ENCODE results near the gene DCTN4. TPM values are rescaled to one million over a fixed set of nuclear protein-coding genes. Genes with fewer than 3 reads are reported as not detected.
"Not testable (repeated sequence)": the region's sequence is repeated elsewhere in the genome, so short reads cannot be mapped to it uniquely, and the experiment has no call there.

DCTN4 gene
- total RNA-seq, result 23.7 and 27.5 TPM in 2 replicates

- FAIRE-seq (no peak), DNase-seq (ENCODE audit: low read depth) (peak; percentile 98)
- peaks cover 8% of the 10 kb centered on the region for H3K36me3 ChIP-seq (ENCODE audit: control insufficient read depth, insufficient read depth, low read length)
- no peaks in the 10 kb centered on the region for H3K27me3 ChIP-seq (ENCODE audit: control insufficient read depth, insufficient read depth, low read length)
- peak within 1 kb of the TSS; percentile 58 for H3K4me3 ChIP-seq (ENCODE audit: low read depth, low read length)
- no peak for TF ChIP-seq CTCF (IDR thresholded peaks at IDR 0.05; ENCODE audit: insufficient read depth, low read length, severe bottlenecking)
Observed at GRCh38 chr5:150758531-150759333, at the start of gene DCTN4. Gene DCTN4, minus strand, starts transcription at chr5:150759017. Its CDS starts 24 bp downstream, at chr5:150758993.

GRCh38 chr5:150804388-150804787, 45.6 kb upstream of the DCTN4 start:
- DNase-seq (ENCODE audit: low read depth) (no peak), FAIRE-seq (no peak)
- Histone ChIP-seq H3K36me3 (ENCODE audit: control insufficient read depth, insufficient read depth, low read length) (no peaks in the 10 kb centered on the region), H3K4me3 (ENCODE audit: low read depth, low read length) (no peak overlapping the region), H3K27me3 (ENCODE audit: control insufficient read depth, insufficient read depth, low read length) (no peaks in the 10 kb centered on the region)
- TF ChIP-seq CTCF (IDR thresholded peaks at IDR 0.05; ENCODE audit: insufficient read depth, low read length, severe bottlenecking), result no peak

- peak; percentile 55 for TF ChIP-seq CTCF (IDR thresholded peaks at IDR 0.05; ENCODE audit: insufficient read depth, low read length, severe bottlenecking)
- H3K36me3 ChIP-seq (ENCODE audit: control insufficient read depth, insufficient read depth, low read length), result no peaks in the 10 kb centered on the region
- H3K27me3 ChIP-seq (ENCODE audit: control insufficient read depth, insufficient read depth, low read length), result no peaks in the 10 kb centered on the region
- H3K4me3 ChIP-seq (ENCODE audit: low read depth, low read length), result peak overlapping the region; percentile 29
- FAIRE-seq (peak; percentile 32), DNase-seq (ENCODE audit: low read depth) (peak; percentile 75)
Observed at GRCh38 chr5:150801117-150801927, 42.5 kb upstream of the DCTN4 start.

GRCh38 chr5:150797384-150797783, 38.6 kb upstream of the DCTN4 start:
- DNase-seq (ENCODE audit: low read depth), result no peak
- no peaks in the 10 kb centered on the region for H3K27me3 ChIP-seq (ENCODE audit: control insufficient read depth, insufficient read depth, low read length)
- no peak overlapping the region for H3K4me3 ChIP-seq (ENCODE audit: low read depth, low read length)
- no peak for FAIRE-seq
- TF ChIP-seq CTCF (IDR thresholded peaks at IDR 0.05; ENCODE audit: insufficient read depth, low read length, severe bottlenecking), result no peak
- H3K36me3 ChIP-seq (ENCODE audit: control insufficient read depth, insufficient read depth, low read length), result peaks cover 2% of the 10 kb centered on the region

- Histone ChIP-seq H3K36me3 (ENCODE audit: control insufficient read depth, insufficient read depth, low read length) (peaks cover 2% of the 10 kb centered on the region), H3K4me3 (ENCODE audit: low read depth, low read length) (no peak overlapping the region), H3K27me3 (ENCODE audit: control insufficient read depth, insufficient read depth, low read length) (no peaks in the 10 kb centered on the region)
- DNase-seq (ENCODE audit: low read depth) (no peak), FAIRE-seq (no peak)
- TF ChIP-seq CTCF (IDR thresholded peaks at IDR 0.05; ENCODE audit: insufficient read depth, low read length, severe bottlenecking), result no peak
Observed at GRCh38 chr5:150794927-150795326, 36.1 kb upstream of the DCTN4 start.

- not testable (repeated sequence) for H3K4me3 ChIP-seq (ENCODE audit: low read depth, low read length); H3K27me3 ChIP-seq (ENCODE audit: control insufficient read depth, insufficient read depth, low read length); H3K36me3 ChIP-seq (ENCODE audit: control insufficient read depth, insufficient read depth, low read length); FAIRE-seq; DNase-seq (ENCODE audit: low read depth)
Observed at GRCh38 chr5:150793423-150793888, 34.6 kb upstream of the DCTN4 start.
